Measurements from ENCODE around the gene BACE1.
"Not testable (repeated sequence)": the region's sequence is repeated elsewhere in the genome, so short reads cannot be mapped to it uniquely, and the experiment has no call there.

Gene BACE1

GRCh38 chr11:117316197-117316961 is at the start of gene BACE1:
TSS of gene BACE1 (minus strand) at chr11:117316256. CDS start at chr11:117315795, 461 bp downstream.
- DNase-seq, result no peak

- DNase-seq, result no peak
These were observed 45.4 kb upstream of the BACE1 start for GRCh38 chr11:117361432-117361831.

- DNase-seq, result no peak
These were observed 40.3 kb upstream of the BACE1 start for GRCh38 chr11:117356126-117356890.

DNA sequence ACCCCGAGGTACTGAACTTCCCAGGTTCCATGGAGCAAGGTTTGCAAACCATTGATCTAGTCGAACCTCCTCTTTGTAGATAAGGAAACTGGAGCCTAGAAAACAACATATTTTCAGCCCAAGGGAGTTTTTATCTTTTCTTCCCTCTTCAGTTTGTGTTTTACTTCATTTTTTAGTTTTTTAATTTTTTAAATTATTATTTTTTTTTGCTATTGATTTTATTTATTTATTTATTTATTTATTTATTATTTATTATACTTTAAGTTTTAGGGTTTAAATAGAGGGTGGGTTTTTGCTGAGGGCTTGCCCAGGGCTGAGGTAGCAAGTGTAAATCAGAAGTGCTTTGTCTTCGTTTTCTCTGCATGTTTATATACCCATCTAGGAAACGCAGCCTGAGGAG is 38.5 kb upstream of the BACE1 start:
- no peak for DNase-seq

DNA sequence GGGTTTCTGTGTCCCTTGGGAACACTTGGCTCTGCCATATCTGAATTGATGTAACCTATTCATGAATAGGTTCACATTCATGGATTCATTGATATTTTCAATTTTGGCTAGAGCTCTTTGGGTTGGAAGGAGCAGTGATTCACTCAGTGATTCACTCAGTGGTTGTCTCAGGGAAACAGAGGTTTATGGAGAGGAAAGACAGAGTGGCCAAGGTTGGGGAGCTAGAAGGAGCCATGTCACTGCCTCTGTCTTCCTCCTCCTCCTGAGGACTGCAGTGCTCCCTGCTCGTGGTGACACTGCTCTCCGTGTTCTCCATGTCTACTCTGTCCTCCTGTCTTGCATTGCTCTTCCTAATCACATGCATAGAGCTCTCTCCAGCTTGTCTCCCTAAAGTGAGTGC is 29.0 kb upstream of the BACE1 start:
- no peak for DNase-seq

GRCh38 chr11:117337076-117337475 is 21.0 kb upstream of the BACE1 start:
- no peak for DNase-seq

DNA sequence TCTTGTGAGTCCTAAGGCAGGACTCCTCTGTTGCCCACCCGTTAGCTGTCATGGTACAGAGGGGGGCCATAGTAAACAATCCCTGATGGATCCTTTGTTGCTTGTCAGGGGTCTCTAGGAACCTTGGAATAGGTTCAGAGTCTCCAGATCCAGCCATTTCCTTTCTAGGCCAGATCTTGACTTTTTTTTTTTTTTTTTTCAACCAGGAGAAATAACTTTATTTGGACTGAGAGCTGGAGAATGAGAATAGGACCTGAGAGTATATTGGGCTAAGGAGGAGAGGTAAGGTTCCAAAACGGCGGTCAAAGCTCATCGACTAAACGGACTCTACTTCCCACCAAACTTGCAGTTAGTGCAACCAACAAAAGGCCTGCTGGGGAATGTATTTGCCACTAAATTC is 19.3 kb upstream of the BACE1 start:
- no peak for DNase-seq

GRCh38 chr11:117334896-117335295 is 18.8 kb upstream of the BACE1 start:
- DNase-seq, result no peak

- no peak for DNase-seq
These were observed 17.9 kb upstream of the BACE1 start for GRCh38 chr11:117333917-117334316.

GRCh38 chr11:117332843-117333242 is 16.8 kb upstream of the BACE1 start:
- DNase-seq, result no peak

DNA sequence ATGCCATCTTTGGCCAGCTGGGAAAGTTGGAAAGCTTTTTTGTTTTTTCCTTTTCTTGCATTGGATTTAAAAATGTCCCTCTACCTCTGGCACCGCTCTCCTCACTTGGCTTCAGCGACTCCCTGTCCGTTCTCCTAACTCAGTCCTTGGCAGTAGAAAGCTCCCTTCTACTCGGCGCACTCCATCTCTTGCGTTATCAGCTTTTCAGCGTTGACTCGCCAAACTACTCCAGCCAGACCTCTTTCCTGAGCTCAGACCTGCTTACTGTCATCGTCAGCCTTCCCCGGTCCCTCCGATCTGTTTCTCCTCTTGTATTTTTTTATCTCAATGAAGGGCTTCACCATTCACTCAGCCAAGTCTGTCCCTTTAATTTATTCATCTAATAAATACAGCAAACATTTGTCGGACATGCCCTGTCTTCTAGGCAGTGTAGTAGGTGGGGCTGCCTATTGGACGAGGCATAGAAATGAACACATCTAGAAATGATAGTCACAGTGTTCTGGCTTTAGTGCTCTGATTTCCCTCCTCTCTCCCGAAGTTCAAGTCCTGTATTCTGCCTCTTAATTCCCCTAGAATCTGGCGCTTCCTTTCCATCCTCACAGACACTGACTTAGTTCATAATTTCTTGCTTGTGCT is 12.4 kb upstream of the BACE1 start:
- DNase-seq, result no peak

GRCh38 chr11:117327567-117328374 is 11.7 kb upstream of the BACE1 start, which contains the start of gene CEP164:
TSS of gene CEP164 (plus strand) at chr11:117327854. CDS start at chr11:117338587, 10,733 bp downstream.
- DNase-seq, result peak; percentile 94

GRCh38 chr11:117327255-117327566 is 11.2 kb upstream of the BACE1 start:
- not testable (repeated sequence) for DNase-seq

DNA sequence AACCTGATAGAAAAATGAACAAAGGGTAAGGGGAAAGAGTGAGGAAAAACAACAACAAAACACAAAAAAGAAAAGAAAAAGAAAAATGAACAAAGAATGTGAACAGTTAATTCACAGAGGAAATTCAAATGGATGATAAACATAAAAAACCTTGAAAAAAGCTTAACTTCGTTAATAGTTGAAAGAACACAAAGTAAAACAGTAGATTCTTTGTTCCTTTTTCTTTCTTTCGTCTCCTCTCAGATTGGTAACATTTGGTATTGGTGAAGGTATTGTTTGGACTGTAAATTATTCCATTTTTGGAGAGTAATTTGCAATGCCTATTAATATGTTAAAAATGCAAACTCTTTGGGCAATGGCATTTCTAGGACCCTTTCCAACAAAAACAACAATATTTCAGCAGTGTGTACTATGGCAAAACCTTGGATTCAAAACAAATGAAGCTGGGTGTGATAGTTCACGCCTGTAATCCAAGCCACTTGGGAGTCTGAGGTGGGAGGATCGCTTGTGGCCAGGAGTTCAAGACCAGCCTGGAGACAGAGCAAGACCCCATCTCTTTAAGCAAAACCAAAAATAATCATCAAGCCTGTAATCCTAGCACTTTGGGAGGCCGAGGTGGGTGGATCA is 3.3 kb upstream of the BACE1 start:
- no peak for DNase-seq

DNA sequence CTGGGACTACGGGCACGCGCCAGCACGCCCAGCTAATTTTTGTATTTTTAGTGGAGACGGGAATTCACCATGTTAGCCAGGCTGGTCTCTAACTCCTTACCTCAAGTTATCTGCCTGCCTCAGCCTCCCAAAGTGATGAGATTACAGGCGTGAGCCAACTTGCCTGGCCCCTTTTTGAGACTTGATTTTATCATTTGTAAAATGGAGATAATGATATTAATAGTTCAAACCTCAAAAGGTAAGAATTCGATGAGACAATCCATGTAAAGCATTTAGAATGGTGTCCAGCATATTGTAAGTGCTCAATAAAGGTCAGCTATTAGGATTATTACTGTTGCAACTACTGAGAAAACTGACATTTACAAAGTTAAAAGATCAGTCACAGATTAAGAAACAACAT is 2.7 kb upstream of the BACE1 start:
- no peak for DNase-seq

DNA sequence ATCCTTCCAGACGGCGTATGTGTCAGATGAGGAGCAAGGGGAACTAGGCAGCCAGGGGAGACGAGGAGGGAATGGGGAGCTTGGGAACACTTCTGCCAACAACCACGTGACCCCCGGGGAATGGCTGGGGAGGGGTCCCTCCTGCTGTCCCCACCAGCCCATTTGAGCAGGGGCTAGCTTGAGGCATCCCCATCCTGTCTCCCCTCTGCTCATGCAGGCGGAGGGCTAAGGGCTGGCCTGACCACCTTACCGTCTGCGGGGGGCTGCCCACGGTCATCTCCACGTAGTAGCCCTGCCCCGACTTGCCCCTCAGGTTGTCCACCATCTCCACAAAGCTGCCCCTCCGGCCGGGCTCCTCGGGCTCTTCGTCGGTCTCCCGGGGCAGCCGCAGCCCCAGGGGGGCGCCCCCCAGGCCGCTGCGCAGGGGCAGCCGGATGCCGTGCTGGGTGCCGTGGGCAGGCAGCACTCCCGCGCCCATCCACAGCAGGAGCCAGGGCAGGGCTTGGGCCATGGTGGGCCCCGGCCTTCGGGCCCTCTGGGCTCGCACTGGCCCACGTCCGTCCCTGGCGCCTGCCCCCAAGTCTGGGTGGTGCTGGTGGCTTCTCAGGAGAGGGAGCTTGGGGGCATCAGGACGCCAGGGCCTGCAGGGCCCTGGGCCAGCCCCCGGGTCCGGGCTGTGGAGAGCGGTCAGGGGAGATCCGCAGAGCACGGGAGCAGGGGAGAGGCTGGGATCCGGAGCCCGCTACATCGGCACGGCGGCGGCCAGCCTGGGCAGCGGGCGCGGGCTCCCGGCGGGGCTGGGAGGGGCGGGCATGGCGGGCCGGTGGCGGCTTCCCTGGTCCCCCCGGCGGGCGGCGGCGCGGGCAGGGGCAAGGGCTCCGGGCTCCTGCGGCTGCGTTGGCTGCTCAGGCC is 515 bp downstream of the BACE1 start:
- peak; percentile 19 for DNase-seq

GRCh38 chr11:117314840-117315239 is 1.2 kb downstream of the BACE1 start:
- no peak for DNase-seq

- DNase-seq, result no peak
These were observed 2.0 kb downstream of the BACE1 start for GRCh38 chr11:117313828-117314768.

DNA sequence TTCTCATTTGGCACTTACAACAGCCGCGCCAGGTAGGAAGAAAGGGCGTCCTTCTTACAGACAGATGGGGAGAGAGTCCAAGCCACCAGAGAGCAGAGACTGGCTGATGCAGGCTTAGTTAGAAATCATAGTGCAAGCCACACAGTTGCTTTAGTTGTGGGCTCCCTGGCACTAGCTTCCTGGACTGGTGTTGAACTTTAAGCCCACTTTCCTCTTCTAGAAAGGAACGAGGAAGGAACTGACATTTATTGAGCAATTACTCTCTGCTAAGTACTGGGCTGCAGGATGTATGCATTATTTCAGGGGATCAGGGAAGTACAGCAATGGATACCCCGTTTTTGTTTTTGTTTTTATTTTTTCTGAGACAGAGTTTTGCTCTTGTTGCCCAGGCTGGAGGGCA is 3.0 kb downstream of the BACE1 start:
- DNase-seq, result no peak

DNA sequence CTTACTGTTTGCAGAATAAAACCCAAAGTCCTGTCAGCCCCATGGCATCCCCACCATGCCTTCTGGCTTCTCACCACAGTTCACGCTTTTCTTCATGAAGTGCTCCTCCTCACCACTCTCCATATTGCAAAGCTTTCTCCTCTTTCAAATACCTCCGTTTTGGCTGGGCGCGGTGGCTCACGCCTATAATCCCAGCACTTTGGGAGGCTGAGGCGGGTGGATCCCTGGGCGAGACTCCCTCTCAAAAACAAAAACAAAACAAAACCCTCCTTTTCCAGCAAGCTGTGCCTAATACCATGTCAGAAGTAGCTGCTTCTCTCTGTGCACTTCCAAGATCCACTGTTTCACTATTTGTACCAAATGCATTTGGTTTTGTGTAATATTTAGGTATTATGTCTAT is 6.7 kb downstream of the BACE1 start:
- DNase-seq, result no peak
